Renal pelvis (tissue), 12 donors: ENCODE measurements around the gene WNT5A. TPM values are rescaled to one million over a fixed set of nuclear protein-coding genes. Genes with fewer than 3 reads are reported as not detected.
A peak's percentile ranks its signal among the peaks of the same experiment; 100 is the strongest.

Experiments
- DNase-seq: peaks from one replicate; pipeline ENCODE4 v3.0.0-alpha.2; 2013
- long read RNA-seq, 16 experiments: transcript quantifications; one replicate each; lab custom pipeline, GENCODE V29; 2026
- polyA plus RNA-seq, 3 donors: library from polyadenylated mRNA; unstranded; fragments of 120-200 nt; gene quantifications; one replicate each; pipeline ENCODE4 v1.2.1, GENCODE V29; 2013; ENCODE audit not compliant: insufficient read length in 3 of 3

Gene WNT5A
- polyA plus RNA-seq, result 10 to 100 TPM; 32.1 to 40.8 (median 38.4) TPM
- long read RNA-seq, donor 1, full-length matches to known transcripts, result 2 of 7 reads
- long read RNA-seq, donor 1, partial matches to known transcripts, result 5 of 7 reads
- long read RNA-seq, donor 1, other reads (novel, unspliced or antisense), result 0 of 7 reads
- long read RNA-seq, donor 2, full-length matches to known transcripts, result 12 of 20 reads
- long read RNA-seq, donor 2, partial matches to known transcripts, result 8 of 20 reads
- long read RNA-seq, donor 2, other reads (novel, unspliced or antisense), result 0 of 20 reads
- long read RNA-seq, donor 3, full-length matches to known transcripts, result 7 of 7 reads
- long read RNA-seq, donor 3, partial matches to known transcripts, result 0 of 7 reads
- long read RNA-seq, donor 3, other reads (novel, unspliced or antisense), result 0 of 7 reads
- long read RNA-seq, donor 4, full-length matches to known transcripts, result 9 of 9 reads
- long read RNA-seq, donor 4, partial matches to known transcripts, result 0 of 9 reads
- long read RNA-seq, donor 4, other reads (novel, unspliced or antisense), result 0 of 9 reads
- long read RNA-seq, donor 5, full-length matches to known transcripts, result 3 of 3 reads
- long read RNA-seq, donor 5, partial matches to known transcripts, result 0 of 3 reads
- long read RNA-seq, donor 5, other reads (novel, unspliced or antisense), result 0 of 3 reads
- long read RNA-seq, donor 6, full-length matches to known transcripts, result 14 of 14 reads
- long read RNA-seq, donor 6, partial matches to known transcripts, result 0 of 14 reads
- long read RNA-seq, donor 6, other reads (novel, unspliced or antisense), result 0 of 14 reads
- long read RNA-seq, donor 7, full-length matches to known transcripts, result 14 of 14 reads
- long read RNA-seq, donor 7, partial matches to known transcripts, result 0 of 14 reads
- long read RNA-seq, donor 7, other reads (novel, unspliced or antisense), result 0 of 14 reads
- long read RNA-seq, donor 8, full-length matches to known transcripts, result 2 of 2 reads
- long read RNA-seq, donor 8, partial matches to known transcripts, result 0 of 2 reads
- long read RNA-seq, donor 8, other reads (novel, unspliced or antisense), result 0 of 2 reads
- long read RNA-seq, donor 9, full-length matches to known transcripts, result 5 of 16 reads
- long read RNA-seq, donor 9, partial matches to known transcripts, result 11 of 16 reads
- long read RNA-seq, donor 9, other reads (novel, unspliced or antisense), result 0 of 16 reads
- long read RNA-seq, donor 10, full-length matches to known transcripts, result 5 of 10 reads
- long read RNA-seq, donor 10, partial matches to known transcripts, result 5 of 10 reads
- long read RNA-seq, donor 10, other reads (novel, unspliced or antisense), result 0 of 10 reads
- long read RNA-seq, donor 11, full-length matches to known transcripts, result 5 of 21 reads
- long read RNA-seq, donor 11, partial matches to known transcripts, result 16 of 21 reads
- long read RNA-seq, donor 11, other reads (novel, unspliced or antisense), result 0 of 21 reads
- long read RNA-seq, donor 12, full-length matches to known transcripts, result 13 of 29 reads
- long read RNA-seq, donor 12, partial matches to known transcripts, result 16 of 29 reads
- long read RNA-seq, donor 12, other reads (novel, unspliced or antisense), result 0 of 29 reads
- long read RNA-seq, donor 13, full-length matches to known transcripts, result 1 of 1 reads
- long read RNA-seq, donor 13, partial matches to known transcripts, result 0 of 1 reads
- long read RNA-seq, donor 13, other reads (novel, unspliced or antisense), result 0 of 1 reads
- long read RNA-seq, donor 14, result 0 reads
- long read RNA-seq, donor 15, full-length matches to known transcripts, result 11 of 11 reads
- long read RNA-seq, donor 15, partial matches to known transcripts, result 0 of 11 reads
- long read RNA-seq, donor 15, other reads (novel, unspliced or antisense), result 0 of 11 reads
- long read RNA-seq, donor 16, full-length matches to known transcripts, result 8 of 14 reads
- long read RNA-seq, donor 16, partial matches to known transcripts, result 6 of 14 reads
- long read RNA-seq, donor 16, other reads (novel, unspliced or antisense), result 0 of 14 reads

- DNase-seq, result peak; percentile 46
Measured at GRCh38 chr3:55486857-55487380, at the start of gene WNT5A. WNT5A (minus strand) TSS chr3:55487306; CDS start chr3:55486985, 321 bp downstream.

DNA sequence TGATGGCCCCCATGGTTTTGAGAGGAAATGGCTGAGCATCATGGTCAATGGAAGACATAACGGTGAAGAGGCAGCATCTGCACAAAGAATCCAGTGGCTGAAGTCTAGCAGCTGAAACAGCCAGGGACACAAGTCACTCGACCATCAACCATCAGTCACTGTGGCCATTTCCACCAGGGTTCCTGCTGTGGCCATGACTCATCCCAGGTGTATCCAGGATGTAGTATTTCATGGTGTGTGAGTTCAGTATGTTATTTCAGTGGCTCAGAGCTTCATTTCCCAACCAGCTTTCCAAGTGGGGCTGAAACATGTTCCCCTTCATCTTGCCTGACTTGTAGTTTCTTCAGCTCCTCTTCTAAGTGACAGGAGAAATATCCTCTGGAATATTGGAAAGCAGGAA lies 47.8 kb upstream of the WNT5A start:
- no peak for DNase-seq

DNA sequence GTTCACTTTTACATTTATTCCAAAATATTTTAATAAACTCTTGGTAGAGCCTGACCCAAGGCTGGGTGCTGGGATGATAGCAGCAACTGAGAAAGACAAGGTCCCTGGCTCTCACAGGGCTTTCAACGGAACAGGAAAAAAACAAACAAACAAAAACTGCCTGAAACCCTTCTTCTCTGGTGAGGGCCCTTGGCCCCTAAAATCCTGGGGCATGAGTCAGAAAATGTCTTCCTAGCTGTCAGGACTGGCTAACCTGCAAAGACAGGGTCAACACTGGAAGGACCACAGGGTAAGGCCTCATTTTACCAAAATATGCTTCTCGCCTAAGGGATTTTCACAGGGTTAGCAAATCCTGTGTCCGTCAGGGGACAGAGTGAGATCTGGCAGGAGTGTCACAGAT lies 45.7 kb upstream of the WNT5A start:
- no peak for DNase-seq

DNA sequence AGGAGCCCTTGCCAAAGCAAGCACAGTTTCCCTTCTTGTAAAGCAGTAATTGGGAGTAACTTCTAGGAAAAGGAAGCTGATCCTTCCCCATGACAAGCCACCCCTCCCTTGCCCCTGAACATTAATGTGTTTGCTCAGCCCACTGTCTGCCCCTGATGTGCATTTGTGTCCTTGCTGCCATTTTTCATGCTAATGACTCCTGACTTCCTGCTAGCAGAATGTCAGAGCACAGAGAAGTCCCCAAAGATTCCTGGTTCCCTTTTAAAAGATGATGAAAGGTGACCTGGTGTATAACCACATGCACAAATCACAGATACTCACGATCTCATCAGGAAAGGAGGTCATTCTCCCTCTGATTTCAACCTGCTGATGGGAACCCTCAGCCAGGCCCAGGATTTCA lies 44.2 kb upstream of the WNT5A start:
- no peak for DNase-seq

DNA sequence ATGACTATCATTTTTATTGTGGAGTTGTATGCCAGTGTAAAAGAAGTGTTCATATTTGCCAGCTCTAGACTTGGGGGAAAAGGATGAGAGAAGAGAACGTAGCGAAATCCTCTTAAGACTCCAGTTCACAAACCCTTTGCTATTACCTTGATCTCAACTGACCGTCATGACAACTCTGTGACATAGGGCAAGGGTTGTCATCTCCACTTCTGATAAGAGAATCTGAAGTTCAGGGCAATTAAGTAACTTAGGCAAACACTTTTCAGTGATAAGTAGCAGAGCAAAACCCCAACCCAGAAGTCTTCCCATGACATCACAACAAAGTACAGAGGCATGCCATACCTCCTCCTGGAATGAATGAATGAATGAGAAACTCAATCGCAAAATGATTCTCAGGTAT lies 40.3 kb upstream of the WNT5A start:
- DNase-seq, result no peak

GRCh38 chr3:55526332-55527030 lies 39.4 kb upstream of the WNT5A start:
- no peak for DNase-seq

DNA sequence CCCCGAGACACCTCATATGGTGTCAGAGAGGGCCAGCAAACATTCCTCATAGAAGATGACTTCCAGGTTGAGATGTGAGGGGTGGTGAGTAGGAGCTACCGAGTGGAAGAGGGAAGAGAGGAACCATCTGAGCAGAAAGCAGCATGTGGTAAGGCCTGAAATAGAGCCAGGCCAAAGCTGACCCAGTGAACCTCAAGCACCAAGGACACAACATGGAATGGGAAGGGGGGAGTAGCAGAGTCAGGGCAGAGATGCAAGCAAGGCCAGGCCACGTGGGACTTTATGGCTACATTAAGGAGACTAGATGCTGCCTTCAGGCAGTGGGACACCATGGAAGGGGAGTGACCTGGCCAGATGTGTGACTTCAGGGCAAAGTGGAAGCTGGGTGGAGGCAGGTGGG lies 38.3 kb upstream of the WNT5A start:
- DNase-seq, result no peak

DNA sequence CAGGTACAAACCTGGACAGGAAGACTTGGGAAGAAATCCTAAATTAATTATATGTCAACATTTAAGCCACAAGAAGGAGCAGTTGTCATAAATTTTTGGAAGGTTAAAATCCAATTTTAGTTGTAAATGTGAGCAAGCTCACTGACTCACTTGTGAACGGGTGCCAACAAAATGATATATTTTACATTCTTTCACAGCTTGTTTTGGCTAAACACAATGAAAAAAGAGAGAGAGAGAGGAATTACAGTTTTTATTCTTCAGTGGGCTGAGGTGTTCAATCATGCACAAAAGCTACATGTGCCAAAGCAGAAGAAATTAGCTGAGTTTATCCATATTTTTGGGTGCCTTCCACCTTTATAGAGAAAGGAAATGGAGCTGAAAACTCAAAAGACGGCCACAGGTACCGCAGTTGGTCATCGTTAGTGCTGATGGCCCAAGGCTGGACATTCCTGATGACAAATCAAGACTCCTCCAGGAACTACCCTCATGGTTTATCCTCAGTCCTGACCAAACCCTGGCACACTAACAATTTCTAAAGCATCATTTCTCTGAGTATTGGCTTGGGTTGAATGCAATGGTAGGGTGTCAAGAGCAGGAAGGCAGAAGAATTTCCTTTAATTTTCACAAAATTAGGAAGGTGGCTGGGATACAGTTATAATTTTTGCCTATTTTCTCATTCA lies 37.6 kb upstream of the WNT5A start:
- peak; percentile 58 for DNase-seq

GRCh38 chr3:55523471-55523870 lies 36.4 kb upstream of the WNT5A start:
- DNase-seq, result no peak

- no peak for DNase-seq
Measured at GRCh38 chr3:55521738-55522421, 34.8 kb upstream of the WNT5A start.

- no peak for DNase-seq
Measured at GRCh38 chr3:55521064-55521737, 34.1 kb upstream of the WNT5A start.

- DNase-seq, result no peak
Measured at GRCh38 chr3:55519019-55519418, 31.9 kb upstream of the WNT5A start.

- no peak for DNase-seq
Measured at GRCh38 chr3:55518451-55518850, 31.3 kb upstream of the WNT5A start.

GRCh38 chr3:55516392-55517030 lies 29.4 kb upstream of the WNT5A start:
- no peak for DNase-seq

- no peak for DNase-seq
Measured at GRCh38 chr3:55515550-55516246, 28.6 kb upstream of the WNT5A start.

DNA sequence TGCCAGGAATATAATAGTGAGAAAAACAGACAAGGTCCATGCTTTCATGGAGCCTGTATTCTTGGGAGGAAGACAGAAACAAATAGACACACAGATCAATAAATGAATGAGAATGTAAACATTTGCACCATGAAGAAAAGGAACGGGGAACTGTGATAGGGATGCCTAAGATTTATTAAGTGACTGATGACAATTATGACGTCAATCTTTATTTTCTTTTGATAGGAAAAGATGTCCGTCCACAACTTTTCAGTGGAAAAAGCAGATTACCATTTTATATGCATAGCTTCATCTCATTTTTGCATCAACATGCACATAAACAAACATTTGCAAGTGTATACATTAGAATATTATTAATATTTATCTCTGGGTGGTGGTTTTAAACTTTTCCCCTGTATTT lies 27.9 kb upstream of the WNT5A start:
- DNase-seq, result no peak
